ENCODE measurements around the gene BEAN1.
"Not testable (repeated sequence)": the region's sequence is repeated elsewhere in the genome, so short reads cannot be mapped to it uniquely, and the experiment has no call there.

Gene BEAN1

DNA sequence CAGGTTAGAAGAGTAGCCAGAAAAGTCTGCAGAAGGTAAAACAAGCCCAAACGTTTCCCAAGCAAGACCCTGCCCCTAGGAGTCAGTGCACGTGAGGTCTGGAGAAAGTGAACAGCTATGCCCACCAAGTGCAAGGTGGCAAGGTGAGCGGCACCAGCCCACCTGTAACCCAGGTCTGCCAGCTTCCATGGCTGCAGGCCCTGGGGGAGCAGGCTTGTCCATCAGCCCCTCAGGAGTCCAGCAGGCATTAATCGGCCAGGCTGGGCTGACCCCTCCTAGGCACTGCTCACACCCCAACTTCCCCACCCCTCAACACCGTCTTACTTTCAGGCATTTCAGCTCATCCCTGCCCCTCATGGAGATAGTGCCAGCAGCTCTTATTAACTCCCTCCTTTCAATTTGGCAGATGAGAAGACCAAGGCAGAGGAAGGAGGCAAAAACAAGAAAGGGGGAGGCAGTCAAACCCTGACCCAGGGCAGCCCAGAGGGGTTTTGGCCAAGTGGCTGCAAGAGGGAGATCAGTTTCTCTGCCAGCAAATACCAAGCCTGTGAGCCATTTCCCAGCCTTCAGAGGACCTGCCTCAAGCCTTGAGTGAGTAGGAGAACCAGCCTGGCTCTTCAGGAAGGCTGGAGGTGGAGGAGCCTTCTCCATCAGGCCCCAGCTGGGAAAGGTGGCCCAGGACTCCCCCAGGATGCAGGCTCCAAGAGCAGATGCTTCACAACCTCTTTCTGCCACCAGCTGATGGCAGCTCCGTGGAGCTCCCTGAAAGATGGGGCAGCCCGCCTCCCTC is 14.7 kb downstream of the BEAN1 start:
- DNase-seq (ENCODE audit: low read depth in 2 of 2) = no peak

DNA sequence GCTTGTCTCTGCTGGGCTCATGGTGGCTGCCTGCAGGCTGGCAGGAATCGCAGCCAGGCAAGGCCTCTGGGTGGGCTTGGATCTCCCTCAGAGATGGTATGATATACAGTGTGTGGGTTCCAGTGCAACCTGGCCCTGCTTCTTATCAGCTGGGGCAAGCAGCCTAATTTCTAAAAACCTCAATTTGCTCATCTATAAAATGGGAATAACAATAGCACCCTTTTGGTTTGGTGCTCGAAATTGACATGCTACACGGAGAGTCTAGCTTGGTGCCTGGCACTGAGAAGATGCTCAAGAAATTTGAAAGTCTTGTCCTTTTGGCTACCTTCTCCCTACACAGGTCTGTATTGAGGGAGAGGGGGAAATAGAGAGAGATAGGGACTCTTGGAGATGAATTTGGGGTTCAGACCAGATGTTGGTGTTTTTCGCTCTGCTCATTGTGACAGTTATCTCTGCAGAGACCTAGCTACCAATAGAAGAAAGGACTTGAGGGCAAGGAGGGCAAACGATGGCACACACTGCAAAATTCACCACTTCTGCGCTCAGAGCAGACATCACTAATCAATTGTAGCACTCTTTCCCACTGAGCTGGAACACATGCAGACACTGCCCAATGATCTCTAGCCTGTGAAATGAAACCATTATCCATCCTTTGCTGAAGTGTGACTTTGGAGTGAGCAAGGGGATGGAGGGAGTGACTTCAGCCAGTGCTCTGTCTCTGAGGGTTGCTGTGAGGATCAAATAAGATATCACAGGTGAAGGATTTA is 15.6 kb downstream of the BEAN1 start:
- DNase-seq (ENCODE audit: low read depth in 2 of 2) = no peak

DNA sequence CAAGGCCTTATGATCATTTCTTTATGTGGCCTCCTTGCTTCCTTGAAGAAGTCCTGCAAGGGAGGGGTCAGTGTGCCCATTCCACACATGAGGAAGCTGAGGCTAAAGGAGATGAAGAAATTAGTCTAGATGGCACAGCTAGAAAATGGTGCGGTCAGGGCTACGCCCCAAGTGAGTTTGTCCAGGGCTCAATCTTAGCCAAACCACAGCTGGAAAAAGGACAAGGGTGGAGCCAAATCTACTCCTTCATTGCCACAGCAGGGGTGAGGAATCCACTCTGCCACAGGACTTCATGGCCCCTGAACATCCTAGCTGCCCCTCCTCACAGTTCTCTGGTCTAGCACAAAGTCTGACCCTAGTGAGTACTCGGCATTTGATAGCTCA is 16.2 kb downstream of the BEAN1 start:
- DNase-seq (ENCODE audit: low read depth in 2 of 2) = no peak

DNA sequence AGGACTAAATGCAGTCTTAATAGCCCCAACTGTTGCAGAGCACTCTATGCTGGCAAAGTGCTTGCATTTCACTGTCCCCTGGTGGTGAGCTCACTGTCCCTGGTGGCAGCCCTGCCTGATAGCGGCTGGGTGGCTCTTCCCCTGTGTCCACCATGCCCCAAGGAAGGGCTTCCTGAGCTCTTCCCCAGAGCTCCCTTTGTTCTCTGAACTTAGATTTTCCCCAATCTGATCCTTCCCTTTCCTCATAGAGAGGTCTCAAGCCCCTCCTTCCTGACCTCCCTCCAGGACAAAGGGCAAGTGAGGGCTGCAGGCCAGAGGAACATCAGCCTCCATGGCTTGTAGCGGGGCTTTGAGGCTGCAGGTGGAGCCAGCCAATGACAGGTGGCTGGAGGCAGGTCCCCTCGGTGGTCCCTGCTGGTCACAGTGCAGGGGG is 17.0 kb downstream of the BEAN1 start:
- DNase-seq (ENCODE audit: low read depth in 2 of 2) = no peak

DNA sequence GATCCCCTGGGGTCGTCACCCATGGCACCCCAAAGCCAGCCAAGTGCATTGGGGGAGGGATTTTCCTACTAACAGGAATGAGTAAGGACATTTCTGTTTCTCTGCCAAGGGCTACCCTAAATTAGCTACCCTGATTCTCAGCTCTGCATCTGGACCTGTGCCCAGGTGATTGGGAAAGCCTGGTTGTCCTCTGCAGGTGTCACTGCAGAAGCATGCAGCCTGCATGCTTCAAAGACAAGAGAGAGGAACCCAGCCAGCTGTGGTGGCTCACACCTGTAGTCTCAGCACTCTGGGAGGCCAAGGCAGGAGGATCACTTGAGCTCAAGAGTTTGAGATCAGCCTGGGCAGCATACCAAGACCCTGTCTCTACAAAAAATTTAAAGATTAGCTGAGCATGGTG is 19.6 kb downstream of the BEAN1 start:
- DNase-seq (ENCODE audit: low read depth in 2 of 2) = no peak

DNA sequence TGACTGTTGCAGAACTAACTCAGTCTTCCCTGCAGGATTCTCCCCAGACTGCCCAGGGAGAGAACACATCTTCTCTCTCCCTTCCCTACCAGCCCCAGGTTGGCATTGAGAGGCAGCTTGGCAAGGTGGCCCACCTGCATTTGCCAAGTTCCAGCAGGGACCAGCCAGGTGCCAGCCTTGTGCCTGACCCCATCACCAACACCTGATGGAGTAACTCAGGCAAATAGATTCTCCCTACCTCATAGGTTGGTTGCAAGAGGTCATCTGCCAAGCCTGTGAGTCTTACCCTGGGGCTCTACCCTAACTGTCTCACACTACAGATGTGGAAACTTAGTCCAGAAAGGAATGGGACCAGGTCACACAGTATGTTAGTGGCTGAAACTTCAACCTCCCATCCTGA is 20.4 kb downstream of the BEAN1 start:
- no peak for DNase-seq (ENCODE audit: low read depth in 2 of 2)

DNA sequence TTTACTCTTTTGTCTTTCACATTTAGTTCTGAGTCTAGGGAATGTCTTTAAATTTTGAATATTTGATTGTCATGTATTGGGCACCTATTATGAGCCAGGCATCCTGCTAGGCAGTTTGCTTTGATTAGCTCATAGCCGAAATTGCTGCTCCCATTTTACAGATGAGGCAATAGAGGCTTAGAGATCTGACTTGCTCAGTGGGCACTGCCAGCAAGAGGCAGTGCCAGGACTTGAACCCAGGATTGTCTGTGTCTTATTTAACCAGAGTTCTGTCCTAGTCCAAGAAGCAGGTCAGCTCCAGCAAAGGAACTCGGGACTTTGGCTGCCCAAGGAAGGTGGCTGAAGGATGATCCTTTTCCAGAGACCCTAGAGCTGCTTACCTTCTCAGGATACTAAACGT is 24.5 kb downstream of the BEAN1 start:
- DNase-seq (ENCODE audit: low read depth in 2 of 2) = no peak

DNA sequence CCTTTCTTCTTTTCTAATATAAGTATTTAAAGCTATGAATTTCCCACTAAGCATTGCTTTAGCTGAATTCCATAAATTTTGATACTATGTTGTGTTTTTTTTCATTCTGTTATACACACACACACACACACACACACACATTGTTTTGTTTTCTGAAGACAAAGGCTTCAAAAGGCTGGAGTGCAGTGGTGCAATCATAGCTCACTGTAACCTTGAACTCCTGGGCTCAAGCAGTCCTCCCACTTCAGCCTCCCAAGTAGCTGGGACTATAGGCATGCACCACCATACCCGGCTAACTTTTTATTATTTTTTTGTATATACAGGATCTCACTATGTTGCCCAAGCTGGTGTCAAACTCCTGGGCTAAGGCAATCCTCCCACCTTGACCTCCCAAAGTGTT is 26.1 kb downstream of the BEAN1 start:
- not testable (repeated sequence) for DNase-seq (ENCODE audit: low read depth in 2 of 2)

DNA sequence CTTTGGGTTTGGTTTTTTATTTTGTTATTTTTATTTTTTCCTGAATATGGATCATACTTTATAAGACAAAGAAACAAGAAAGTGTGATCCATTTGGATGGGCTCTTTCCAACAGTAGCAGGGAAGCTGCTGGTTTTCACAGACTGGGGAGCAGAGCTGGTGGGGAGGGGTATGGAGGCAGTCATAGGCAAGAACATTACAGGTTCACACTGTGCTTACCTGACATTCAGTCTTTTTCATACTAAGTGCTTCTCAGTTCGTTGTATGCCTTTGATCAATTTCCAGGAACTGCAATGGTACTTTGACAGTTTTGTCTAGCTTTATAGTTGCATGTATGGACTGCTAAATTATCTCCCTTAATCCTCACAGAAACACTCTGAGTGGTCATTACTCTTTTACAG is 27.7 kb downstream of the BEAN1 start:
- DNase-seq (ENCODE audit: low read depth in 2 of 2) = no peak

DNA sequence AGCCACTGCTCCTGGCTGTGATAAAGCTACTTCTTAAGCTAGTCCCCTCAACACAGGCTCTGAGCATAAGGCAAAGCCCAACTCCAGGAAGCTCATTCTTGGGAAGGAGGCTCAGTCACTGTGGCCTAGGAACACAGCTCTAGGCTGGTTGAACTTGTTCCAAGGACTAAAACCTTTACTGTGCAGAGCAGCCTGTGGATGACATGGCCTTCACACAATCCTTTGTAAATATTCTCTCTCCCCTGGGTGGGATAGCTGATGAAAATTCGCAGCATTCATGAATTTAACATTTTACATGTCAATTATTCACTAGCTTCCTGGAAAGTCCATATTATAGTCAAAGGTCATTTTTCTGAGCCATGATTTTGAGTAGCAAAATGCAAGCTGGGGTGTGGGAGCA is 28.9 kb downstream of the BEAN1 start:
- no peak for DNase-seq (ENCODE audit: low read depth in 2 of 2)

DNA sequence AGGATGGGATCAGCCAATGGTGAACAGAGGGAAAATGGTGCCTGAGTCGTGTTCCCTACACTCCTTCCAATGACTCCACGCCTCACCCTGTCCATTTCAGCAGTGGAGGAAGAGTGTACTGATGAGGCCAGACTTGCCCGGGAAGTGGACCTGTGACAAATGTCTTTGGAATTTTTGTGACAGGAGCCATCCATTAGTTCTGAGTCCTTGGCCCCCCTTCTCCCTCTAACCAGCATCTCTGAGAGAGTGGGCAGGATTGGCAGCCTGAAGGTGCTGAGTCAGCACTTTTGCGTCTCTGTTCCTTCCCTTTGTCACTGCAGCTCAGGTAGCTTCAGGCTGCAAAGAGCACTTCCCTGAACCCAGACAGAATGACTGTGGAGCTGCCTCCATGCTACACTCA is 30.8 kb downstream of the BEAN1 start:
- no peak for DNase-seq (ENCODE audit: low read depth in 2 of 2)

DNA sequence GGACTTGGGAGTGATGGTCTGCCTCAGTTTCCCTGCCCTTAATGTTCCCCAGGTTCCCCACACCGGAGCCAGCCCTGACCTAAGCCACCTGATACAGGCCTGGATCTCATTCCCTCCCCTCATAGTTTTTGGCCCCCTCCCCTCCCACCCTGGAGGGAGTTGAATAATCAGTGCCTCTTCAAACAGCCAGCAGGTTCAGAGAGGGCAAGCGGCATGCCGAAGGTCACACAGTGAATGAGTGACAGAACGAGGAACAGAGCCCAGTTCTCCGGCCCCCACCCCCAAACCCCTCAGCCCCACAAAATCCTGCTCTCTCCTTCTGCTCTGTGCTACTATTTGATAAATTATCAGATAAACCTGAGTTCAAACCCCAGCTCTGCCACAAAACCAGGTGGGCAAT is 31.2 kb downstream of the BEAN1 start:
- no peak for DNase-seq (ENCODE audit: low read depth in 2 of 2)

DNA sequence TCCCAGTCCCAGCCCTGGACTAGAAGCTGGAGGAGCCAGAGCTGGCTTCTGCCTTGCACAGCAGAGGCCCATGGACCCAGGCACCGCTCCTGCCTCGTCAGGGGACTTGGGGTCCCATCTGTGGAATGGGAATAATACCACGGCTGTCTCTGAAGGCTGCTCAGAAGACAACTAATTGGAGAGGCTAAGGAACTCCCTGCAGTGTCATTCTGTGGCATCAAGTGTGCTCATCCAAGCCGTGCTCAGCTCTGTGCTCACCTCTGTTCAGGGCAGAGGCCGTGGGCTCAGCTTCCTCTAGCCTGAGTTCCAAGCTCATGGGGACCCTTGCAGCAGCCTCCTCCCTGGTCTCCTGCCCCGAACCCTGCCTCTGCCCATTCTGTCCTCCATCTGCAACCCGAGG is 31.8 kb downstream of the BEAN1 start:
- no peak for DNase-seq (ENCODE audit: low read depth in 2 of 2)

DNA sequence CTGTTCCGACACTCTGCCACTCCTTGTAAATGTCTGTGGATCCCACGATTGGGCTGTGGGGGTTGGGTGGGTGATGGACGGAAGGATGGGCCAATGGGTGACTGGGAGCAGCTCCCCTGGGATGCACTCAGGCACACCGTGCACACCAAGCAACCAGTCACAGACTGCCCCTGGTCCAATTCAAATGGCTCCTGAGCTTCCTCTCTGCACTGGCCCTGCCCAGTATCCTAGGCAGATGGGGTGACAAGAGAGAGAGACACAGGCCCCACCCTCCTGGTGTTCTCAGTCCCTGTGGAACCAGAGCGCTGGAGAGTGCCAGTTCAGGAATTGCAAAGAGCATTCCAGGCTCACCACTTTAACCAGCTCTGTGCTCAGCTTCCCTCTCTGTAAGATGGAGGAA is 32.8 kb downstream of the BEAN1 start:
- no peak for DNase-seq (ENCODE audit: low read depth in 2 of 2)

DNA sequence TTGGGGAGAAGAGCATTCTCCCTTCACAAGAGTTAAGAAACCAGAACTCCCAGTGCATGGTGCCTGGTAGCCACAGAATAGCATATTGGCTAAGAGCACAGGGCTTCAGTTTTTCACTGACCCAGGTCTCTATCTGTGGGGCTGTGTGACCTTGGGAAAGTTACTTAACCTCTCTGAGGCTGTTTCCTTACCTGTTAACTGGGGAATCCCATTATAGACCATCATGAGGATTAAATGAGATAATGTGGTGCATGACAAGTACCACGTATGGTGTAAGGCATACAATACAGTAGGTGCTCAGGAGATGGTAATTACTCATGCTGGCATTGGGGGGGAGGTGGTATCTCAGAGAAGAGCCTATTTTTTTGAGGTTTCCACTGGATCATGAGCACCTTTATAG is 33.6 kb downstream of the BEAN1 start:
- no peak for DNase-seq (ENCODE audit: low read depth in 2 of 2)

DNA sequence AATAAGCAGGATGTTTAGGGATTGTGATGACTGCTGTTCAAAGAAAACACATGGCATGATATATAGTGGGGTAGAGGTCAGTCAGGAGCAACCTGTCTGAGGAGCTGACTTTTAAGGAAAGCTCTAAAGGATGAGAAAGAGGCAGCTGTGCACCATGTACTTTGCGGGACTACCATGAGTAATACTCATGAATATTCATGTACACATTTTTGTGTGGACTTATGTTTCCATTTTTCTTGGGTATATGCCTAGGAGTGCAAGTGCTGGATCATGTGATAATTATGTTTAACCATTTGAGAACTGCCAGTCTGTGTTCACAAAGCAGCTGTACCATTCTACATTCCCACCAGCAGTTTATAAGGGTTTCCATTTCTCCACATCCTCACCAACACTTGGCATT is 35.8 kb downstream of the BEAN1 start:
- DNase-seq (ENCODE audit: low read depth in 2 of 2) = no peak

DNA sequence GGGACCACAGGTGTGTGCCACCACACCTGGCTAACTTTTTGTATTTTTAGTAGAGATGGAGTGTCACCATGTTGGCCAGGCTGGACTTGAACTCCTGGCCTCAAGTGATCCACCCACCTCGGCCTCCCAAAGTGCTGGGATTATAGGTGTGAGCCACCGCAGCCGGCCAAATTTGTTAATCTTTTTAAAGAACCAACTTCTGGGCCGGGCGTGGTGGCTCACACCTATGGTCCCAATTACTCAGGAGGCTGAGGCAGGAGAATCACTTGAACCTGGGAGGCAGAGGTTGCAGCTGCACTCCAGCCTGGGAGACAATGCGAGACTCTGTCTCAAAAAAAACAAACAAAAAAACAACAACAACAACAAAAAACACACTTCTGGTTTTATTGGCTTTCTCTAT is 38.9 kb downstream of the BEAN1 start:
- DNase-seq (ENCODE audit: low read depth in 2 of 2) = not testable (repeated sequence)

DNA sequence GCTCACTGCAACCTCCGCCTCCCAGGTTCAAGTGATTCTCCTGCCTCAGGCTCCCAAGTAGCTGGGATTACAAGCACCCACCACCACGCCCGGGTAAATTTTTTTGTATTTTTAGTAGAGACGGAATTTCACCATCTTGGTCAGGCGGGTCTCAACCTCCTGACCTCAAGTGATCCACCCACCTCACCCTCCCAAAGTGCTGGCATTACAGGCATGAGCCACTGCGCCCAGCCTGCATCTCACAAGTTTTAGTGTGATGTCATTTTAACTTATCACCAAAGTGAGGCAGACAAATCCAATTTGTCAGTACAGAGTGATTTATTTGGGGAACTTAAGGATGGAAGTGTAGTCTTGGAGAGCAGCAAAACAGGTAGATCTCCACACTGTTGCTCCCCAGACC is 39.5 kb downstream of the BEAN1 start:
- DNase-seq (ENCODE audit: low read depth in 2 of 2) = not testable (repeated sequence)

DNA sequence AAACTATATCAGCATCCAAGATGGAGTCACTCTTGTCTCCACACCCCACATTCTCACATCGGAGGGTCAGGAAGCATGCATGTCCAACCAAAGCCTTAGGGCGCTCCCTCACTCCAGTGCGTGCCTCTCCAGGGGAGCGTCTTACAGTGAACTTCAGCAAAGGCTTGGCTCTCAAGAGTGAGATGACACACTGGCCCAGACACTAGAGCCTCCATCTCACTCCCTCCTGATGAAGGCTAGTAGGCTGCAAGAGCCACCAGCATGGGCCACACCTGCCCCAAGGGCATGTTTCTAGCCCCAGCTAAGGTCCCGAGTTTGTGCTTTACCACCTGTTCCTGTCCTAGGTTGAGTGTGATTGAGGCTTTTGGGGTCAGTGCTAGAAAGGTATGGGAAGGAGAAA is 40.5 kb downstream of the BEAN1 start:
- DNase-seq (ENCODE audit: low read depth in 2 of 2) = no peak

DNA sequence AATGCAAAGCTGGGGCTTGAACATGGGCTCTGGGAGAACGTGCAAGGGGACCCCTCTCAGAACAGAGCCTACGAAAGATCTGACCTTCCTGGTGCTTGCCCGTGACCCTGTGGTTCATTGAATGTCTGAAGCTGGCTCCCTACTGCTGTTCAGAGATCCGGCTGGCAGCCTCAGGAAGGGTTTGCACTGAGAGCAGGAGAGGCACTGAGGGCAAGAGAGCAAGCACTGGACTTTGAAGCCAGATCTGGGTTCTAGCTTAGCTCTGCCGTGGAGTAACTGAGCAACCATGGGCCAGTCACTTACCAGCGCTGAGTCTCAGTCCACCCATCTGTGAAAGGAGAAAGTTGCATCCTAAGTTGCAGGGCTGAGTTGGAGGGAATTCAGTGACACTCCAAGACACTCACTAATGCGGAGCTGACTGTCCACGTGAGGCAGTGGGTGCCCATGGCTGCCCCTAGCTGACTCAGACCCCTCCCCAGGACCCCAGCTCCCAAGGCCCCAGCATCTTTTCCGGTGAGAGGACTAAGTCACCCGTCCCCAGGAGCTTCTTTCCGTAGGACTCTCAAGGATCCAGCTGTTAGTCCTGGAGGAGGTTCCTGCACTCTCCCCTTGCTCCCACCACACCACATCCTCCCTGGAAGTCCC is 41.3 kb downstream of the BEAN1 start:
- no peak for DNase-seq (ENCODE audit: low read depth in 2 of 2)

DNA sequence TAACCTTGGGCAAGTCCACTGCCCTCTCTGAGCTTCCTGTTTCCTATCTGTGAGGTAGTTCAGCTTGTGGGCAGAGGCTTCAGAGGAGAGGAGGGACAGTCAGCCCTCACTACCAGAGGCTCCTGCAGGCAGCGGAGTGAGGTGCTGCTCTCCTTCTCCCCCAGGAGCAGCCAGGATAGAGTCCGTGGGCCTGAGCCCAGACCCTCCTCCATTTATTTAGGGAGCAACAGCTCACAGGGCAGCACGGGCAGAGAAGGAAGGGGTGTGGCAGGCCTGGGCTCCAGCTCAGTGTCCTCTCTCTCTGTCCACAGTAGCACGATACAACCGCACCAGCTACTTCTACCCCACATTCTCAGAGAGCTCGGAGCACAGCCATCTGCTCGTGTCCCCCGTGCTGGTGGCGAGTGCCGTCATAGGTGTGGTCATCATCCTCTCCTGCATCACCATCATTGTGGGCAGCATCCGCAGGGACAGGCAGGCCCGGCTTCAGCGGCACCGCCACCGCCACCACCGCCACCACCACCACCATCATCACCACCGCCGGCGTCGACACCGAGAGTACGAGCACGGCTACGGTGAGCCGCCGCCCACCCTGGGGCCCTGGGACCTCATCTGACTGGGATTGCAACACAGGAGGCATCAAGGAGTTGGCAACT is 42.3 kb downstream of the BEAN1 start:
- no peak for DNase-seq (ENCODE audit: low read depth in 2 of 2)

DNA sequence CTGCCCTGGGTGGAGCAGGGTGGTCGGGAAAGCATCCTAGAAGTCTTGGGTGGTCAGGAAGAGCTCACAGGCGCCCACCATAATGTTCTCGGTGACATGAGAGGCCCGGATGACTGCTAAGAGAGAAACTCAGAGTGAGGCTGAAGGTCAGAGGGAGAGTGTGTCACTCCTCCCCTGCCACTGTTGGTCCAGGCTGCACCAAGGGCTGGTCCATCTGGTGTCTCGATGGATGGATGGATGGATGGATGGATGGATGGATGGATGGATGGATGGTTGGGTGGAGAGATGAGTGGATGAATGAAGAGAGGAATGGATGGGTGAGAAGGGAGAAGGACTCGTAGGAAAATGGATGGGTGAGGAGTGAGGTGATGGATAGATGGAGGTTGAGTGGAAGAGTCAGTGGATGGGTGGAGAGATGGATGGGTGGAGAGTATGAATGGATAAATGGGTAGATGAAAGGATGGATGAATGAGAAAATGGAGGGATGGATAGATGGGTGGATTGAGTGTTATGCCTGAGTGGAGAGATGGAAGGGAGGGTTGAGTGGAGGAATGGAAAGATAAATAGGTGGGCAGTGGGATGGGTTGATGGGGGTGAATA is 43.0 kb downstream of the BEAN1 start:
- no peak for DNase-seq (ENCODE audit: low read depth in 2 of 2)
